Heart left ventricle (tissue), 16 donors: ENCODE results near the gene FAM114A1. TPM values are rescaled to one million over a fixed set of nuclear protein-coding genes. Genes with fewer than 3 reads are reported as not detected.
A peak's percentile ranks its signal among the peaks of the same experiment; 100 is the strongest.

ENCODE experiments used
- ATAC-seq, 4 donors: fragments of 200-7000 bp; cut with Tn5 transposase; one replicate each; pipeline ENCODE4 v1.9.1; 2020 to 2022; ENCODE audit warnings: moderate library complexity in 4 of 4, mild to moderate bottlenecking in 3 of 4, moderate number of reproducible peaks in 1 of 4
- DNase-seq, 5 donors: peaks; one replicate each; pipeline ENCODE4 v3.0.0-alpha.2; 2020
- H3K27ac ChIP-seq, 12 donors: fragments of 200-600 bp; sonication (generic) in 4 of 12; one replicate each; pipeline versions ENCODE4 v1.5.0 to v1.8.0; 2016 to 2022; ENCODE audit warnings: mild to moderate bottlenecking in 2 of 12
- H3K27me3 ChIP-seq, 9 donors: fragments of 200-600 bp; sonication (generic) in 2 of 9; one replicate each; pipeline versions ENCODE4 v1.5.1 to v1.8.0; 2016 to 2022; ENCODE audit warnings: mild to moderate bottlenecking in 3 of 9
- H3K36me3 ChIP-seq, 9 donors: fragments of 200-600 bp; sonication (generic) in 2 of 9; one replicate each; pipeline versions ENCODE4 v1.5.0 to v1.8.0; 2018 to 2022; ENCODE audit warnings: mild to moderate bottlenecking in 2 of 9
- H3K4me1 ChIP-seq, 12 donors: fragments of 200-600 bp; sonication (generic) in 4 of 12; one replicate each; pipeline versions ENCODE4 v1.5.0 to v1.8.0; 2016 to 2022; ENCODE audit warnings: mild to moderate bottlenecking in 3 of 12
- H3K4me3 ChIP-seq, 12 donors: fragments of 200-600 bp; sonication (generic) in 4 of 12; one replicate each; pipeline versions ENCODE4 v1.5.0 to v1.8.0; 2017 to 2022; ENCODE audit warnings: mild to moderate bottlenecking in 9 of 12, moderate library complexity in 4 of 12
- H3K9me3 ChIP-seq, 12 donors: fragments of 200-600 bp; sonication (generic) in 4 of 12; one replicate each; pipeline versions ENCODE4 v1.5.0 to v1.8.0; 2016 to 2022; ENCODE audit warnings: mild to moderate bottlenecking in 1 of 12
- CTCF ChIP-seq, 12 donors: fragments of 200-600 bp; sonication (generic) in 4 of 12; IDR thresholded peaks; one replicate each; pipeline versions ENCODE4 v1.5.0 to v1.8.0; 2018 to 2022; ENCODE audit warnings: antibody characterized with exemption in 12 of 12, mild to moderate bottlenecking in 5 of 12
- POLR2A ChIP-seq, 2 donors: fragments of 450-650 bp; IDR thresholded peaks; one replicate each; pipeline ENCODE4 v1.6.1; 2017; ENCODE audit warnings: antibody characterized with exemption in 2 of 2, mild to moderate bottlenecking in 2 of 2, moderate library complexity in 2 of 2
- WGBS, 4 donors: extraction: QIAGEN DNeasy Blood & Tissue Kit in 2 of 4; methylation state at CpG; one replicate each; pipeline versions ENCODE4 v1.1.5 to v1.1.7; 2013 to 2018; 5-methylcytosine and 5-hydroxymethylcytosine counted together
- intact Hi-C, 10 donors: fragments of 100-400 bp; cut with DNase I; formaldehyde crosslinking; loops; one replicate each; pipeline versions ENCODE4 v1.11.1 to v1.14.2; 2022
- polyA plus RNA-seq, 2 donors: library from polyadenylated mRNA; stranded (reverse); fragments of 200-250 nt; gene quantifications; one replicate each; pipeline ENCODE4 v1.2.3, GENCODE V29; 2013
- total RNA-seq, 9 donors: library from RNA; depleted of rRNA in 2 of 9; stranded (reverse); fragments of >200 nt in 2 of 9; fragmentation: NEBNext Ultra II Directional in 3 of 9; extraction: Animal tissue kit (Norgen Biotek cat#: 25700) in 3 of 9; gene quantifications; one replicate each; pipeline versions ENCODE4 v1.1.0 to v1.2.4, GENCODE V29; 2016 to 2023
- donor health status: ischemic (EF 13 %, LVEDD 7.1; RV severe dilation, severe dysfunction).
- donor health status: healthy with polysubstance abuse.
- donor health status: DM: no; HTN: yes; CAD: no.
- donor health status: DM: no; HTN: no; CAD: no.
- donor health status: ischemic (EF 25% LVEDD 6.9; RV normal size, moderate dysfunction).
- donor health status: ischemic (EF 25% LVEDD 5.7; RV mildly dilated, moderate dysfunction).
- donor health status: healthy.
- donor health status: DM: yes; HTN: yes; CAD: no.
- donor health status: ischemic (EF 35%, LVEDD 5.7; RV mildly dilated, moderate dysfunction).
- donor health status: nonischemic (EF 11% LVEDD 7.7; RV severe dilation, severe dysfunction).
- donor health status: DM: yes; HTN: yes; CAD: no.
- donor health status: PGD.
- donor health status: ischemic (EF 29% LVEDD 5.4; RV normal size, mild dysfunction).
- donor health status: nonischemic (EF 23%, LVEDD 6.1; RV moderate dilation, normal function).

Gene FAM114A1
- total and polyA plus RNA-seq, 11 donors: 6.0 to 41.5 (median 23.2) TPM

DNA sequence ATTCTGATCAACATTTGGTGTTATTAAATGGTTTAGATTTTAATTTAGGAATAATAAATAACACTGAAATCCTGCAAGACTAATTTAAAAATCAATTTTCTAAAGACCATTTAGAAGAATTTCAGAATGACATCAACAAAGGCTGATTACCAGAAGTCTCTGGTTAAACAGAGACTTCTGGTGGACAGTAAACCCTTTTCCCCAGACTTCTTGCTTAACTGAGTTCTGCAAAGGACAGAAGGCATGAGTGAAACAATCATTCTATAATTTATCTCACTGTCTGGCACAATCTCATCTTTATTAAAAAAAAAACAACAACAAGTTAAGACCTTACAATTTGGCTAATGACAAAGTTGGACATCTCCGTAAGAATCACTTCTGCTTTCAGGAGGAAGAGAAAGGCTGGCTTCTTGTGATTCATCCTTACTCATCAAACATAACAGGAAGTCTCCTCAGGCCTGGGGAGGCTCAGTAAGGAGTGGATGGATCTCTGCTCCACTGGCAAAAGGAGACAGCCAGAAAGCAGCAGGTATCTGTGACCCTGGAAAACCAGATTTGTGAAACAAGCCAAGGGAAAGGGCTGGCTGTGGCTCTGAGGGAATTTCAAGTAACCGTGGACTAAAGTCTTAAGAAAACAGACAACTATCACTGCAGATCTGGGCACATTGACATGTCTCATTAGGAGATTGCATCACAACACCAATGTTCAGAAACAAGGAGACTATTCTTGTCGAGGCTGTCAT lies 10.1 kb upstream of the FAM114A1 start:
- DNase-seq: peak in 4 of 5 donors; percentile 30 to 51 (median 38)
- H3K36me3 ChIP-seq: no peaks in the 10 kb centered on the region
- no peak for TF ChIP-seq CTCF (IDR thresholded peaks at IDR 0.05)
- no peak for TF ChIP-seq POLR2A (IDR thresholded peaks at IDR 0.05)
- H3K9me3 ChIP-seq: no peaks in the 10 kb centered on the region
- 52 to 63% (median 60%) methylated on average over 3 of the region's 3 CpGs for WGBS, 4 donors
- intact Hi-C loops: loop anchor here in 7 of 10 donors (2.0 to 10.0 kb wide), 4 partner anchors 95 to 683 kb away; no protein-coding TSS in a partner anchor
- no peaks in the 10 kb centered on the region for H3K27me3 ChIP-seq
- H3K4me1 ChIP-seq: peaks cover 0 to 45% (median 0%) of the 10 kb centered on the region in 12 donors
- H3K27ac ChIP-seq: peak overlapping the region; percentile 1 to 92 (median 56)
- peak overlapping the region in 2 of 12 donors; percentile 50 to 57 for H3K4me3 ChIP-seq
- peak; percentile 62 to 95 (median 90) for ATAC-seq

GRCh38 chr4:38858097-38858420 lies 9.5 kb upstream of the FAM114A1 start:
- DNase-seq: no peak
- Histone ChIP-seq H3K36me3 (no peaks in the 10 kb centered on the region), H3K27me3 (no peaks in the 10 kb centered on the region), H3K4me3 (no peak overlapping the region), H3K4me1 (peaks cover 0 to 45% (median 0%) of the 10 kb centered on the region in 12 donors), H3K27ac (peak overlapping the region; percentile 1 to 92 (median 56)), H3K9me3 (no peaks in the 10 kb centered on the region)
- TF ChIP-seq CTCF (IDR thresholded peaks at IDR 0.05) (no peak), POLR2A (IDR thresholded peaks at IDR 0.05) (no peak)
- intact Hi-C loops: loop anchor here in 6 of 10 donors (5.0 to 10.0 kb wide), 3 partner anchors 96 to 683 kb away; no protein-coding TSS in a partner anchor
- peak in 1 of 4 donors; percentile 35 for ATAC-seq
- 62 to 75% (median 73%) methylated on average over 3 of the region's 3 CpGs for WGBS, 4 donors

GRCh38 chr4:38859501-38859900 lies 8.1 kb upstream of the FAM114A1 start:
- peak overlapping the region in 1 of 12 donors; percentile 92 for H3K27ac ChIP-seq
- DNase-seq (no peak), ATAC-seq (no peak)
- WGBS, 4 donors: 96 to 97% (median 96%) methylated on average over 7 of the region's 7 CpGs
- TF ChIP-seq POLR2A (IDR thresholded peaks at IDR 0.05) (no peak), CTCF (IDR thresholded peaks at IDR 0.05) (no peak)
- H3K4me3 ChIP-seq: no peak overlapping the region
- no peaks in the 10 kb centered on the region for H3K27me3 ChIP-seq
- no peaks in the 10 kb centered on the region for H3K36me3 ChIP-seq
- H3K4me1 ChIP-seq: peaks cover 0 to 35% (median 0%) of the 10 kb centered on the region in 12 donors
- H3K9me3 ChIP-seq: no peaks in the 10 kb centered on the region
- intact Hi-C loops: loop anchor here in 6 of 10 donors (5.0 to 10.0 kb wide), 3 partner anchors 97 to 685 kb away; no protein-coding TSS in a partner anchor

DNA sequence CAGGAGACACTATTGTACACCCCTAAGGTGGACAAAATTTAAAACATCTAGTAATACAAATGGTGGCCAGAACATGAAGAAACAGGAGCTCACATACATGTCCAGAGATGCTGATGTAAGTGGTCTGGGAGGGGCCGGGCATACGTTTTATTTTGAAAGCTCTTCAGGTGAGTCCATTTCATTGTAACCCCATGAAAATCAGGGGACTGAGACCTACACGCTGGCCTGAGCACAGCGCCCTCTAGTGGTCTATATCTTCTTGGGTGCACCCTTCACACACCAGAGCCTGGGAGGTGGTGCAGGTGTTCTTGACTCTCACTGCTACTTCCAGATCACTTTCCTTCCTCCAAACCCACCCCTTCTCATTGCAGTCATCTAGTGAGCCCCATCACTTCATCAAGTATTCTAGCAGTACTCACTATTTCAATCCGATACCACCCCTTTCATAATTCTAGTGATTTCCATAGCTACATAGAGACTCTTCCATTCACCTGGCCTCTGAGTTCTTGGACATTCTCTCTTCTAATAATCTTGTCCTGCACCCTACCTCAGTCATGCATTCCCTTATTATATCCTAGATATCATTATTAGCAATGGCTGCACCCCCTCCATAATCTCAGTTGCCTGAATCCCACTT lies 6.7 kb upstream of the FAM114A1 start:
- 31 to 41% (median 35%) methylated on average over 5 of the region's 5 CpGs for WGBS, 4 donors
- Histone ChIP-seq H3K27me3 (no peaks in the 10 kb centered on the region), H3K27ac (no peak overlapping the region), H3K36me3 (no peaks in the 10 kb centered on the region), H3K4me3 (no peak overlapping the region), H3K9me3 (no peaks in the 10 kb centered on the region), H3K4me1 (peaks cover 0 to 35% (median 0%) of the 10 kb centered on the region in 12 donors)
- DNase-seq (peak in 1 of 5 donors; percentile 39), ATAC-seq (no peak)
- intact Hi-C loops: loop anchor here in 3 of 10 donors (10.0 kb wide), 3 partner anchors 106 to 796 kb away; no protein-coding TSS in a partner anchor
- TF ChIP-seq CTCF (IDR thresholded peaks at IDR 0.05): peak; percentile 41 to 90 (median 62)
- TF ChIP-seq POLR2A (IDR thresholded peaks at IDR 0.05): no peak
